IMR-90 (cell line): Measurements from ENCODE around the gene IFT43.
A peak's percentile ranks its signal among the peaks of the same experiment; 100 is the strongest.

Experiments used
- BHLHE40 ChIP-seq: fragments of 150-350 bp; IDR thresholded peaks from 2 replicates; pipeline ENCODE4 v1.6.1; 2016; ENCODE audit warnings: mild to moderate bottlenecking, low read depth, low read length
- CEBPB ChIP-seq: IDR thresholded peaks from 2 replicates; pipeline ENCODE4 v1.6.1; 2012; ENCODE audit warnings: low read depth, low read length, improper control_type of control experiment
- CHD1 ChIP-seq: IDR thresholded peaks from 2 replicates; pipeline ENCODE4 v1.6.1; 2012; ENCODE audit warnings: low read depth, low read length, improper control_type of control experiment
- FOS ChIP-seq: fragments of 150-350 bp; IDR thresholded peaks from 2 replicates; pipeline ENCODE4 v1.6.1; 2016; ENCODE audit warnings: low read depth, low read length
- MAZ ChIP-seq: IDR thresholded peaks from 2 replicates; pipeline ENCODE4 v1.6.1; 2012; ENCODE audit warnings: low read depth, mild to moderate bottlenecking, low read length, improper control_type of control experiment, moderate library complexity, borderline replicate concordance
- MXI1 ChIP-seq: IDR thresholded peaks from 2 replicates; pipeline ENCODE4 v1.6.1; 2012; ENCODE audit warnings: low read depth, mild to moderate bottlenecking, low read length, moderate library complexity, borderline replicate concordance
- NFE2L2 ChIP-seq: fragments of 150-350 bp; IDR thresholded peaks from 2 replicates; pipeline ENCODE4 v1.6.1; 2016; ENCODE audit warnings: low read depth, mild to moderate bottlenecking, low read length
- POLR2A ChIP-seq: IDR thresholded peaks from 2 replicates; pipeline ENCODE4 v1.6.1; 2012; ENCODE audit warnings: mild to moderate bottlenecking, low read depth, low read length
- SMC3 ChIP-seq: fragments of 150-350 bp; IDR thresholded peaks from 2 replicates; pipeline ENCODE4 v1.6.1; 2016; ENCODE audit warnings: low read depth, mild to moderate bottlenecking, antibody characterized with exemption, low read length, moderate library complexity
- TF ChIP-seq, protein P1 (sequence below): fragments of 150-350 bp; IDR thresholded peaks from 2 replicates; pipeline ENCODE4 v1.6.1; 2017; ENCODE audit warnings: mild to moderate bottlenecking, antibody characterized with exemption, low read length, low read depth
- TF ChIP-seq, protein P2 (sequence below): conservative IDR thresholded peaks from 2 replicates; pipeline ENCODE4 v1.5.1; 2012; ENCODE audit warnings: mild to moderate bottlenecking, low read depth, low read length, improper control_type of control experiment

DNA sequence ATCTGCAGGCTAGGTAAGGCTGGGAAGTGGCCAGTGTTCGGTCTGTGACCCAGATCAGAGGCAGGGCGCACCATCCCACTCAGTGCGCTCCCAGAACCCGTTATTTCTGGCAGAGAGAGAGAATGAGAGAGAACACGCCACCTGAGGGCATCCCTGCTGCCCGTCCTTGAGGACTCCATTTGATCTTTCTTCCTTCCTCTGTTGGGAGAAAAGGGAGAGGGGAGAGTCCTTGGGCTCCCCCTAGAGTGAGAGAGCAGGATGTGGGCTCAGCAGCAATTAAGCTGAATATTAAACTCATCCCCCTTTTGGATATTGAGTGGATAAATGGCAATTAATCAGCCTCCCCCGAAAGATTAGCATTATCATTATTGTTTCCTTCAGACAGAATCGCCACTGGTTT lies 70.6 kb downstream of the IFT43 start:
- TF ChIP-seq, protein P1, sequence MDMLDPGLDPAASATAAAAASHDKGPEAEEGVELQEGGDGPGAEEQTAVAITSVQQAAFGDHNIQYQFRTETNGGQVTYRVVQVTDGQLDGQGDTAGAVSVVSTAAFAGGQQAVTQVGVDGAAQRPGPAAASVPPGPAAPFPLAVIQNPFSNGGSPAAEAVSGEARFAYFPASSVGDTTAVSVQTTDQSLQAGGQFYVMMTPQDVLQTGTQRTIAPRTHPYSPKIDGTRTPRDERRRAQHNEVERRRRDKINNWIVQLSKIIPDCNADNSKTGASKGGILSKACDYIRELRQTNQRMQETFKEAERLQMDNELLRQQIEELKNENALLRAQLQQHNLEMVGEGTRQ, result no peak
- TF ChIP-seq NFE2L2, result no peak
- TF ChIP-seq, protein P2, sequence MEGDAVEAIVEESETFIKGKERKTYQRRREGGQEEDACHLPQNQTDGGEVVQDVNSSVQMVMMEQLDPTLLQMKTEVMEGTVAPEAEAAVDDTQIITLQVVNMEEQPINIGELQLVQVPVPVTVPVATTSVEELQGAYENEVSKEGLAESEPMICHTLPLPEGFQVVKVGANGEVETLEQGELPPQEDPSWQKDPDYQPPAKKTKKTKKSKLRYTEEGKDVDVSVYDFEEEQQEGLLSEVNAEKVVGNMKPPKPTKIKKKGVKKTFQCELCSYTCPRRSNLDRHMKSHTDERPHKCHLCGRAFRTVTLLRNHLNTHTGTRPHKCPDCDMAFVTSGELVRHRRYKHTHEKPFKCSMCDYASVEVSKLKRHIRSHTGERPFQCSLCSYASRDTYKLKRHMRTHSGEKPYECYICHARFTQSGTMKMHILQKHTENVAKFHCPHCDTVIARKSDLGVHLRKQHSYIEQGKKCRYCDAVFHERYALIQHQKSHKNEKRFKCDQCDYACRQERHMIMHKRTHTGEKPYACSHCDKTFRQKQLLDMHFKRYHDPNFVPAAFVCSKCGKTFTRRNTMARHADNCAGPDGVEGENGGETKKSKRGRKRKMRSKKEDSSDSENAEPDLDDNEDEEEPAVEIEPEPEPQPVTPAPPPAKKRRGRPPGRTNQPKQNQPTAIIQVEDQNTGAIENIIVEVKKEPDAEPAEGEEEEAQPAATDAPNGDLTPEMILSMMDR, result peak; percentile 43
- TF ChIP-seq MAZ, result no peak
- TF ChIP-seq POLR2A, result no peak
- no peak for TF ChIP-seq BHLHE40
- no peak for TF ChIP-seq CEBPB
- no peak for TF ChIP-seq FOS
- TF ChIP-seq CHD1, result no peak
- TF ChIP-seq MXI1, result no peak
- no peak for TF ChIP-seq SMC3
